ENCODE measurements around the gene SYMPK.
"Not testable (repeated sequence)": the region's sequence is repeated elsewhere in the genome, so short reads cannot be mapped to it uniquely, and the experiment has no call there.

SYMPK gene

DNA sequence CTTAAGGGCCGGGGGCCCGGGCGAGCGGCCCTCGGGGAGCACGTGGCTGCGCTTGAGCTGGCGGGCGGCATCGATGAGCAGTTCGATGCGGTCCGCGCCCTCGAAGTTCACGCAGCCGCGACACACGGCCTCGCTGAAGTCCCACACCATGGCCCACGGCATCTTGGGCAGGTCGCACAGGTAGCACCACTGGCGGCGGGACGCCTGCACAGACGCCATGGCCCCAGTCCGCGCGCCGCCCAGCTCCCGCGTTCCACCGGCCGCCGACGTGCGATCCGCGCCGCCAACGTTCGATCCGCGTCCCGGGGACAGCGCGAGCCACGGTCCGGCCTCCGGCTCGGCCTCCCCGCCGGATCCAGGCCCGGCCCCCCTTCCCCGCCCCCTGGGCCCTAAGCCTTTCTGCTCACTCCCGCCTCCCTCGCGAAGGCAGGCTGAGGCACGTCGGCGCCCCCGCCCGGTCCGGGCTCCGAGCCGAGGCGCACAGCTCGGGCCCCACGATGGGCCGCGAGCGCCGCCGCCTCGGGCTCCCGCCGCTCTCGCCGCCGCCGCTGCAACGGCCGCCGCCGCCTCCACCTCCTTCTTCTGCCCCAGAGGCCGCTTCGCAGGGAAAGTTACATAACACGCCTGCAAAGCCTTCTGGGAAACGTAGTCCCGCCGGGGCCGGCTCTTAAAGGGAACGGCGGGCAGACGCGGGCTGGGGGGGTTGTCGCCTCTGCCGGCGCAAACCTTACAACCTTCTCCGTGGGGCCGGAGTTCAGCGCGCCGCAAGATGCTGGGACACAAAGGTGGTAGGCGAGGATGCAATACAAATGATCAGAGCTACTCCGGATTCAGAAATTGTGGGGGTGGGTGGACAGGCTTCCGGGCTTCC lies 22.8 kb upstream of the SYMPK start, which contains the start of gene IRF2BP1:
Gene IRF2BP1 (minus strand): TSS at position 586 of the 871 bp plus-strand sequence. CDS start 367 bp downstream, at position 219.
- DNase-seq, result peak; percentile 81

DNA sequence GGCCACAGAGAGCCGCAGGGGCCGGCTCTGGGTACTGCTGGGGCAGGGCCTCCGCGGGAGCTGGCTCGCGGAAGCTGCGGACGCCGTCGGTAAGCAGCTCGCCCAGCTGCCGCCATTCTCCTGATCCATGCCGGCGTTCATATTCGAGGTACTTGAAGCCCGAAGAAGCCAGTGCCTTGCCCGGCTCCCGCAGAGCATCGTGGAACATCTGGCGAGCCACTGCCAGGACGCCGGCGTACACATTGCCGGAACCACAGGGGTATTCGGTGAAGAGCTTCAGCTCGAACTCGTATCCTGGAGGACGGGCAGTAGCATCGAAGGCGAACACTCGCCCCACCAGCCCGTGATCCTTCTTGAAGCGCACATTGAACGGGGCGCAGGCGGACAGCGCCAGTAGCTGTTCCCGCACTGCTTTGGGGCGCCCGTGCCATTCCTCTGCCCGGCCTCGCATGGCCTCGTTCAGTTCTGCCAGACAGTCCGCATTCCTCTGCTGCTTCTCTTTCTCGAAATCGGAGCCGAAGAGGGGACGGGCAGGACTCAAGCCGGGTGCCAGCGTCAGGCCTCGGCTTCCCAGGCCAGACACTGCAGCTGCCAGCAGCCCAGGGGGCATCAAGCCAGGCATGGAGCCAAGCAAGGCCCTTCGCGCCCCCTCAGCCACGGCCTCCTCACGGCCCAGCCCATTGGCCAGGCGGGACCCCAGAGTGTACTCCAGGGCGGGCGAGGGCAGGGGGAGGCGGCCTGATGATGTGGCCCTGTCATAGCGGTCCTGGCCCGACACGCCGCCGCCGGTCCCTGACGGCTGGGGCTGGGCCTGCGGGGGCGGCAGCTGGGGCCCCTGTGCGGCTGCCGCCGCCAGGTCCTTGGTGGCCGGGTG lies 22.0 kb upstream of the SYMPK start:
- DNase-seq, result no peak

DNA sequence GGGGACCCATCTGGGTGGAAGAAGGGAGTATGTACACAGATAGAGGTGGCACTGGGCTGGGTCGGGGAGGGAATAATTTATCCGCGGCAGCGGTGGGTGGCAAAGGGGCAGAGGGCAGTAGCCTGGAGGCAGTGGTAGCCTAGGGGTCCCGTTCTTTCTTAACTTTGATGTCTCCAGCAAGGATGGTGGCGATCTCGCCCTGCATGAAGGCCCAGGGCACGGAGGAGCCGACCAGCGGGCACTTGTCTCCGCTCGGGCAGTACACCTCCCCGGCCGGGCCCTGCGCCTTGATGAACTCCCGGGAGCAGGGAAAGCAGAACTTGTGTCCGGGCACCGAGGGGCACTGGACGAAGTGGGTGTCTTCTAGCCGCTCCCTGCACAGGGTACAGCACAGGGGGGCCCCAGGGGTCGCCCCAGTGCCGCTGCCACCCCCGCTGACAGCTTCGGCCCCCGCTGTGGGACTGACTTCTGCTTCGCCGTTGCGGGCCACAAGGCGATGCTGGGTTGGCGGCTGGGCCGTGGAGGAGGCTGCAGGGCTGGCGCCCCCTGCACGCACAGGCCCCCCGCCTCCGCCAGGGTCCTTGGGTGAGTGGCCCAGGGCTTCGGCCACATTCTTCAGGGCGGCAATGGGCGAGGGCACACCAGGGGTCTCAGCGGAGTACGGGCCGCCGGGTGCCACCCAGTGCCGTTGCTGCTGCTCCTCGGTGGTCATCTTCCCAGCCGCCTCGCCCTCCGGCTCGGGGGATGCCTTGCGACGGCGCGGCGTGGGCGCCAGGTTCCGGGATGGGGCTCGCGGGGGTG lies 21.1 kb upstream of the SYMPK start:
- no peak for DNase-seq

DNA sequence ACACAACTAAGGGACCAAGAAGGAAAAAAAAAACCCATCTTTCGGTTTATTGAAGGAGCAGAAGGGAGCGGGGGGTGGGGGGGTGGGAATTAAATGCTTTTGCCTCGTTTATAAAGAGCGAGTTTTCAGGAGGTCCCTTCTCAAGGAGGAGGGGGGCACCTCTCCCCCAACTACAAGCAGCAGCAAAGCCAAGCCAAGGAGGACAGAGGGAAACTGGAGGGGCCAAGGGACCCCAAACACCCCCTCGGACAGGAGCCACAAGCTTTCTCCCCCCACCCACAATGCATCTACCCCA lies 20.6 kb upstream of the SYMPK start:
- DNase-seq, result no peak

DNA sequence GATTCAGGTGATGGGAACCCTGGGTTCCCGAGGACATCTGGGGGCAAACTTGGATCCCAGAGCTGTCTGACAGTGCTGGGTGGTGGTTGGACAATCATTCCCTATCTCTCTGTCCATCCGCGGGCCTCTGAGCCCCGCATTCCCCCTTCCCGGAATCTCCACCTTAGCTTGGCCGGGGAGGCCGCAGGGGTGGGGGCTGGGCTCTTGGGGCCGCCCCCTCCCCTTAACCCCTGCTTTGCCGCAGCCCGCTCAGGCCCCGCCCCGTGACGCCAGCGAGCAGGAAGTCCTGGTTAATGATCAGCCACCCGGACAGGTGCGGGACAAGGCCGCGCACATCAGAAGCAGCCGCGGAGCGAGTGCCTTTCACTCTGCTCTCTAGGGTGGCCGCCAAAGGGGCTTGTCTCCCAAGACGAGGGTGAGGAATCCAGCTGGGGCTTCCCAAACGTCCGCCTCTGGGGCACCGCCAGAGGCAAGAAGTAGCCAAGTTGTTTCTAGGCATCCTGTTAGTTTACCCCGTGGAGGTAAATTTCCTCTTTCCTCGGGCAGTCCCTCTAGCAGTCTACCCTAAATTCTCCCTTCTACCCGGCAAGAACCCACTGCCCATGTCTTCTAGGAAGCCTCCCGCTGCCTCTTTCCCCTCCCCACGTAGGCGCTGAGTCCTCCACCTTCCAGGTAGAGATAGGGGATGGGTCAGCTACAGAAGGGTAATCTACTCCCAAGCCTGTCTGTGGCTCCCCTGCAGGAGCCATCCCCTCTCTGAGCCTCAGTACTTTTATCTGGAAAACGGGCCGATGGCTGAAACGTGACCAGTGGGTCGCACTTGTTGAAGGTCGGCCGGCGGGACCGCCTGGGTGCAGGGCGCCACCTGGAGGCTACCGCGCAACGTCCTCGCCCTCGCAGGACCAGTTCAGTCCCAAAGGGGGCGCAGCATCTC lies 20.0 kb upstream of the SYMPK start:
- DNase-seq, result peak; percentile 39

DNA sequence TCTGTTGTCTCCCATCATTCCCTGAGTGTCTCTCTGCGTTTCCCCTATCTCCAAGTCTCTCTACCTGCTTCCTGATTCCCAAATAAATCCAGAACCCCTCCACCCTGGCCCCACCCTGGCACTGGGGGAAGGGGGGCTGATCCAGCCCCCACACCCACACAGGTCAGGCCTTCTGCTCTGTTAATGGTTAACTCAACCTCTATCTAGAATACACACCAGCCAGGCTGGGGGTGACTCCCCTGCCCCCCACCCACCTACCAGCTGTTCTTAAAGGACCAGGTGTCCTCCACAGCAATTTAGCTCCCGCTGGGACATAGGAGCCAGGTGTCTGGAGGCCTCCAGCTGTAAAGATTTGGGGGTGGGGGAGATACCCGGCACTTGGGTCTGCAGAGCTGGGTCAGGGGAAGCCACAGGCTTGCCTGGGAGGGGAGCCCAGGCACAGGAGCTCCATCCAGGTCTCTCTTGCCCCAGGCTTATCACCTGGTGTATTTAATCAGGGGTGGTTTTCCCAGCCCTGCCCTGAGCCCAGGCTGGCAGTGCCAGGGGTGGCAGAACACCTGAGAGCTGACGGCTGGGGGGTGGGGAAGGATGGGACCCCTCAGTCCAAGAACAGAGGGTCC lies 19.1 kb upstream of the SYMPK start:
- DNase-seq, result no peak

DNA sequence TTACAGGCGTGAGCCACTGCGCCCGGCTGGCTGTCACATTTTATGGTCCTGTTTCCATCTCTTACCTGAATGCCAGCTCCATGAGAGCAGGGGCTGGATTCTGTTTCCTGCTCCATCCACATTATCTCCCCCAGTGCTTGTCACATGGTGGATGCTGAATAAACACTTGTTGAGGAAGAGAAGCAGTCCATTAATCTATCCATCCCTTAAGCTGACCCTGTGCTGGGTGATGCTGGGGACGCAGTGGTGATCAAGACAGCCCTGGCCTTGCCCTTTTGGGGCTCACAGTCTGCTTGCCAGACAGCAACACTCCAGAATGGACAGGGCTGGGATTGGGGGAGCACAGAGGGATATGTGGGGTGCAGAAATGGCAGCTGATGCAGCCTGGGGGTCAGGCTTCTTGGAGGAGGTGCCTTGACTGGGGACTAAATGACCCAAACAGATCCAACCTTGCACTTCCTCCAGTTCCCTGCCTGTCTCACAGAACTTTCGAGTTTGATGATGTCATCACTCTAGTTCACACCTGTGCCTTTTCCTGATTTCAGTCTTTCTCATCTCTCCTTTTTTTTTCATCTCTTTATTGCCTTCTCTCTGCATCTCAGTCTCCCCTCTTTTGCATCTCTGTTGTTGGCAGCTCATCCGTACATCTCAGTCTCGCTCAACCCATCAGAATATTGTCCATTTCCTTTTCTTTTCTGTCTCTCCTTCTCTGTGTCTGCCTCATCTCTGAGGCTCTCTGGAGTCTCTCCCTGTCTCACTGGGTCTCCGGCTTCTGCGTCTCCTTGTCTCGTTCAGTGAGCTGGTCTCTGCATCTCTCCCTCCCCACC lies 18.3 kb upstream of the SYMPK start:
- DNase-seq, result no peak

DNA sequence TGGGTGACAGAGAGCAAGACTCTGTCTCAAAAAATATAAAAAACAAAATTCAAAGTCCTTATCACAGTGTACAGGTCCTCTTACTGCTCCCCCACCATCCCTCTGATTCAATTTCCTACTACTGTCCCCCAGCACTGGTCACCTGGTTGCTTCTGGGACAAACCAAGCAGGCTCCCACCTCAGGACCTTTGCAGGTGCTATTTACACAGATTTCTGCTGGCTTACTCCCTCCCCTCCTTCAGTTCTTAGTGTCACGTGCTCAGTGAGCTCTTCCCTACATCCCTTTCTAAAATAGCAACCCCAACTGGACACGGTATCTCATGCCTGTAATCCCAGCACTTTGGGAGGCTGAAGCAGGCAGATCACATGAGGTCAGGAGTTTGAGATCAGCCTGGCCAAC lies 17.0 kb upstream of the SYMPK start:
- DNase-seq, result no peak

DNA sequence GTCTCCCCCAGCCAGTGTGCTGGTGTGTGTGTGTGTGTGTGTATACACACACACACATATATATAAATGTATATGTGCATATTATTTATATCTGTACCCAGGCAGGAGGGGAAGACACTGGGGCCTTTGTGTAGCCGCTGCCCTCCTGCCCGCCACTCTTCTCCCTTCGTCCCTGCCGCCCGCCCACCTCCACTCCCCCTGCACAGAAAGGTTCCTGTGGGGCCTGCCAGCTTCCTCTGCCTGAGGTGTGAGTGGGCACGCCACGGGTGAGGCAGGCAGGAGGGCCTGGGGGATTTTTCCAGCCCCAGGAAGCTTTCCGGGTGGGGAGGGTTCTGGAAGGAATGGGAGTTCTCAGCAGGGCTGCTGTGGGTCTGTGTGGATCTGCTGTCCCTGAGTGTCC lies 16.1 kb upstream of the SYMPK start:
- DNase-seq, result no peak

DNA sequence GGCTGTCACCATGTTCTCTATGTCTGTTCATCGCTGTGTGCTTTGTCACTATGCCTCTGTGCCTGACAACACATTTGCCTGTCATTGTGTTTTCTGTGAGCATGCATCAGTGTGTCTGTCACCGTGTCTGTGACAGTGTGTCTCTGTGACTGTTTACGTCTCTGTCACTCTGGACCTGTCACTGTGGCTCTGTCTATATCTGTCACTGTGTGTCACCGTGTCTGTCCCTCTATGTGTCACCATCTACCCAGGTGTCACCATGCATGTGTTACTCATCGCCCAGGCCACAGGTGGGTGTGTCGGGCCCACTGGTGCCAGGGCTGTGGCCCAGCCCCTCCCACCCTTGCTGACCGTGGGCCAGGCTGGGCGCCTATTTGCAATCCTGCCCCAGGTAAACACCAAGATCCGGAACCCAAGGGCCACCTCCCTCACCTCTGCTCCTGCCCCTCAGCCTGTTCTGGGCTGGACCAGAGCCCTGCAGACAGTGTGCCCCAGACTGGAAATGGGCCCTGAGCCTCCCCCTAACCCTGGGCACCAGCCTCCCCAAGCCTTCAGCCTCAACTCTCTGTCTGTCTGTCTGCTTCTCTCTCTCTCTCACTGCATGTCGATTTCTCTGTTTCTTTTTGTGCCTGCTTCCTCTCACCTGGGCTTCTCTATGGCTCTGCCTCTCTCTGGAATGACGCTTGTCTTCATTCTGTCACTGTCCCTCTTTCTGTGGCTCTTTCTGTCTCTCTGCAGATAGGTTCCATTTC lies 15.3 kb upstream of the SYMPK start:
- DNase-seq, result no peak

DNA sequence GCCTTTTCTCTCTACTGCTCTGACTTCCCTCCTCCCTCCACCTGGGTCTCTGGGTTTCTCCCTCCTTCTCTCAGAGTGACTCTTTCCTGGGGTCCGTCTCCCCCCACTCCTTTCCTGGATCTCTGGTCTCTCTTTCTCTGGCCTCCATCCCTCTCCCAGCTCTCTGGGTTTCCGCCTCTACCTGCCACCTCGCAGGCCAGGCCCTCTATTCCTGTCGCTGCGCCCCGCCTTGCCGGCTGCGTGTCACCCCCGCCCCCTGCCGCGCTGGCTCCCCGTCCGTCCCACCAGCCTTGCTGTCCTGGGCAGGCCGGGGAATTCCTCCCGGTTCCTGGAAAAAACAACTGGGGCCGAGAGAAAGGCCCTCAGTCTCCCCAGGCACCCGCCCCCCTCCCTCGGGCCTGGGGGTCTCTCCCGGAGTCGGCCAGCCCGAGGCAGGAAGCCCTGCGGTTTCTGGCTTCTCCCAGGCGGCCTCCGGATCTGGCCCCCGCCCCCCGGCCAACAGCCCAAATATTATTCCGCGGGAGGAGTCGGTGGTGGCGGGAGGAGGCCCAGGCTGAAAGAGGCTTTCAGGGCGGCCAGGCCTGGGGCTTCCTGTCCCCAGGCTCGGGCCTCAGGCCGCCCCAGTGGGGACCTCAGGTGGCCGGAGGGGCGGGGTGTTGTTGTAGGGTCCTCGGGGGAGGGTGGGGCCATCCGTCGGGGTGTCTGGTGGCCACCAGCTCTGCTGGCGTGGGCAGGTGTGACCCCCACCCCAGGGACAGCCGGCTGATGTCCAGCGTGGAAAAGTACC lies 13.7 kb upstream of the SYMPK start:
- no peak for DNase-seq

DNA sequence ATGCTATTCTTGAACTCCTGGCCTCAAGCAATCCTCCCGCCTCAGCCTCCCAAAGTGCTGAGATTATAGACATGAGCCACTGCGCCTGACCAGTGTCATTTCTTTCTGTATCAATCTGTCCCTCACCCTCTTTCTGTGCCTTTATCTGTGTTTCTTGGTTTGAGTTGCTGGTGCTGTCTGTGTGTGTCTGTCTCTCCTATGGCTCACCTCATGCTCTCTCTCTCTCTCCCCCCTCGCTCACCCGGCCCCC lies 13.1 kb upstream of the SYMPK start:
- DNase-seq, result no peak

DNA sequence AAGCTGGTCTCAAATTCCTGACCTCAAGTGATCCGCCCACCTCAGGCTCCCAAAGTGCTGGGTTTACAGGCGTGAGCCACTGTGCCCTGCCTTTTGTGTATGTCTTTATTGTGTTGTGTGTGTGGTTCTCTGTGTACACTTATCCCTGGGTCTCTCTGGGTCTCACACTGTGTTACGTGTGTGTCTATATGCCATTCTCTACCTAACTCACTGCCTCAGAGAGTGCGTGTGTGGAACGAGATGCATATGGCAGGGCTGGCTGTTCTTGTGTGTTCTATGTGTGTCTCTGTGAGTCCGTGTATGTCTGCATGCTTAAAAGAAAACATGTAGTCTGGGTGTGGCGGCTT lies 11.6 kb upstream of the SYMPK start:
- DNase-seq, result no peak

DNA sequence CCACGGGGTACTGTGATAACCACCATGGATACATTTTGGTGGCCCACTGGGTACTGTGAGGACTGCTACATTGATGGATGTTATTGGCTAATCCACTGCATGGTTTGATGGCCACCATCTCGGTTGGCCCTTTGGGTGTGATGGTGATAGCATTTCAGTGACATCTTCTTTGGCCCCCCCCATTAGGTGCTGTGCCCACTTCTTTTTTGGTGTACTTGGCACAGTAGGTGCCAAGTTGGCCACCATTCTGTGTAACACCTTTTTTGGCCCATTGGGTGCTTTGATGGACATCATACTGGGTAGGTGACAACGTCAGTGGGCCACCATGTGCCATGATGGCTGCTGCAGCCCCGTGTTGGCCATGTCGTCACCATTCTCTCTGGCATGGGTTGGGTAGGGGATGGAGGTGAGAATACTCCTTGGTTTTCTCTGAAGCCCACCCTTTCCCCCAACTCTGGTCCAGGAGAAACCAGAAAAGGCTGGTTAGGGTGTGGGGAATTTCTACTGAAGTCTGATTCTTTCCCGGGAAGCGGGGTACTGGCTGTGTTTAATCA lies 10.3 kb upstream of the SYMPK start:
- no peak for DNase-seq

DNA sequence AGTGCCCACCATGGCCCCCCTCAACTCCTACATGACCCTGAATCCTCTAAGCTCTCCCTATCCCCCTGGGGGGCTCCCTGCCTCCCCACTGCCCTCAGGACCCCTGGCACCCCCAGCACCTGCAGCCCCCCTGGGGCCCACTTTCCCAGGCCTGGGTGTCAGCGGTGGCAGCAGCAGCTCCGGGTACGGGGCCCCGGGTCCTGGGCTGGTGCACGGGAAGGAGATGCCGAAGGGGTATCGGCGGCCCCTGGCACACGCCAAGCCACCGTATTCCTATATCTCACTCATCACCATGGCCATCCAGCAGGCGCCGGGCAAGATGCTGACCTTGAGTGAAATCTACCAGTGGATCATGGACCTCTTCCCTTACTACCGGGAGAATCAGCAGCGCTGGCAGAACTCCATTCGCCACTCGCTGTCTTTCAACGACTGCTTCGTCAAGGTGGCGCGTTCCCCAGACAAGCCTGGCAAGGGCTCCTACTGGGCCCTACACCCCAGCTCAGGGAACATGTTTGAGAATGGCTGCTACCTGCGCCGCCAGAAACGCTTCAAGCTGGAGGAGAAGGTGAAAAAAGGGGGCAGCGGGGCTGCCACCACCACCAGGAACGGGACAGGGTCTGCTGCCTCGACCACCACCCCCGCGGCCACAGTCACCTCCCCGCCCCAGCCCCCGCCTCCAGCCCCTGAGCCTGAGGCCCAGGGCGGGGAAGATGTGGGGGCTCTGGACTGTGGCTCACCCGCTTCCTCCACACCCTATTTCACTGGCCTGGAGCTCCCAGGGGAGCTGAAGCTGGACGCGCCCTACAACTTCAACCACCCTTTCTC lies 9.4 kb upstream of the SYMPK start:
- no peak for DNase-seq

DNA sequence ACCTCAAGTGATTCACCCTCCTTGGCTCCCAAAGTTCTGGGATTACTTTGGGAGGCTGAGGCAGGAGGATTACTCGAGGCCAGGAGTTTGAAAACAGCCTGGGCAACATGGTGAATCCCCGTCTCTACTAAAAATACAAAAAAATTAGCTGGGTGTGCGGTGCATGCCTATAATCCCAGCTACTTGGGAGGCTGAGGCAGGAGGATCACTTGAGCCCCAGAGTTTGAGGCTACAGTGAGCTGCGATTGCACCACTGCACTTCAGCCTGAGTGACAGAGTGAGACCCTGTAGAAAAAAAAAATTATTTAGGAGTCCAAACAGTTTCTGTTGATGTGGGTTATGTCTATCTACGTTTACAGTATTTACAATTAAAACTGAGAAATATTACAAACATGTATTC lies 7.9 kb upstream of the SYMPK start:
- no peak for DNase-seq

DNA sequence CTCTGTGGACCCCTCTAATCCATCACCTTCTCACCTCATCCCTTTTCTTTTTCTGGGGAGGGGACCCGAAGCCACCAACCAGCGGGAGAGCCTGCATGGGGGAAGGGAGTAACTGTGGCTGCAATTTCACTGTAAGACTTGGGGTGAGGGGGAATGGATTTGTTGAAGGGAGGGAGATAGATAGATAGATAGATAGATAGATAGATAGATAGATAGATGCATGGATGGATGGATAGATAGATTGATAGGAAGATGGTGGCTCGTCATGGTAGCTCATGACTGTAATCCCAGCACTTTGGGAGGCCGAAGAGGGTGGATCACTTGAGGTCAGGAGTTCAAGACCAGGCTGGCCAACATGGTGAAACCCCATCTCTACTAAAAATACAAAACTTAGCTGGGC lies 4.3 kb upstream of the SYMPK start:
- not testable (repeated sequence) for DNase-seq

Data from NCI-H1048 (cell line).